ENCODE data around the gene SDF4. TPM values are rescaled to one million over a fixed set of nuclear protein-coding genes. Genes with fewer than 3 reads are reported as not detected.

SDF4 gene
- total and polyA plus RNA-seq, 8 donors, result 50.3 to 404 (median 63.6) TPM

DNA sequence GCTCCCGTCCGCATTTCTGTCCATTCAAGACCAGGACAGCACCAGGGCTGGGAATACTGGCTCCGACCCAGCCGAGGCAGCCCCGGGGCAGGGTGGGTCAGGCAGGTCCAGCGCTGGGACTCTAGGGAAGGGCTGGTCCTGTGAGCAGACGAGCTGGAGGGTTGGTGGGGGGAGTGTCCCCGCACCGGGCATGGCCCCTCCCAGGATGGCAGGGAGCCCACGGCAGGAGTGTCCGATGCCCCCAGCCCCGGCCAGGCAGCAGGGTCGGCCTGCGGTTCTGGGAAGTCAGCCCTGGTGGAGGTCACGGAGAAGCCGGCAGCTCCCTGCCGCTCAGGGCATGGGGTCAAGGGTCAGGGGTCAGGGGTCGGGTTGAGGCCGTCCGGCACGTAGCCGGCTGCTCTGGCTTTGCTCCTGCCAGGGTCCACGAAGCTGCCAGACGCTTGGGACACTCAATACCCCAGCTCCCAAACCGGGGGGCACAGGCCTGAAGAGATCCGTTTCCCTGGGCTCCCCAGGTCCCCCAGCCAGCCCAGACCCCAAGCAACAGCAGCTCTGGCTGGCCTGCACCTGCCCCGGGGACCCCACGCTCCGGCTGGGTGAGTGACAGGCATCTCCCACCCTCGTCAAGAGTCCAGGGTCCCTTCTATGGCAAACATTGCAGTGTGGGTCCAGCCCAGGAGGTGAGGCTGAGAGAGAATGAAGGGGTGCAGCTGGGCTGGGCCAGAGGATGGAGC lies 8.0 kb upstream of the SDF4 start:
- DNase-seq, result no peak
- H3K27ac ChIP-seq, result no peak overlapping the region
- H3K9me3 ChIP-seq, result no peaks in the 10 kb centered on the region
- H3K27me3 ChIP-seq, result peaks cover 0 to 66% (median 41%) of the 10 kb centered on the region in 3 donors
- WGBS, 5 donors, result 29 to 46% (median 35%) methylated on average over 6 to 30 of the region's 30 CpGs
- intact Hi-C loops (cut with DNase I; ENCODE audit: low total_unique reads), result no loop called here
- no peak overlapping the region for H3K4me3 ChIP-seq
- peaks cover 13 to 38% (median 35%) of the 10 kb centered on the region in 4 donors for H3K4me1 ChIP-seq
- TF ChIP-seq POLR2A (IDR thresholded peaks at IDR 0.05) (no peak), EP300 (IDR thresholded peaks at IDR 0.05) (no peak), POLR2AphosphoS5 (IDR thresholded peaks at IDR 0.05) (no peak)
- TF ChIP-seq, protein P1, sequence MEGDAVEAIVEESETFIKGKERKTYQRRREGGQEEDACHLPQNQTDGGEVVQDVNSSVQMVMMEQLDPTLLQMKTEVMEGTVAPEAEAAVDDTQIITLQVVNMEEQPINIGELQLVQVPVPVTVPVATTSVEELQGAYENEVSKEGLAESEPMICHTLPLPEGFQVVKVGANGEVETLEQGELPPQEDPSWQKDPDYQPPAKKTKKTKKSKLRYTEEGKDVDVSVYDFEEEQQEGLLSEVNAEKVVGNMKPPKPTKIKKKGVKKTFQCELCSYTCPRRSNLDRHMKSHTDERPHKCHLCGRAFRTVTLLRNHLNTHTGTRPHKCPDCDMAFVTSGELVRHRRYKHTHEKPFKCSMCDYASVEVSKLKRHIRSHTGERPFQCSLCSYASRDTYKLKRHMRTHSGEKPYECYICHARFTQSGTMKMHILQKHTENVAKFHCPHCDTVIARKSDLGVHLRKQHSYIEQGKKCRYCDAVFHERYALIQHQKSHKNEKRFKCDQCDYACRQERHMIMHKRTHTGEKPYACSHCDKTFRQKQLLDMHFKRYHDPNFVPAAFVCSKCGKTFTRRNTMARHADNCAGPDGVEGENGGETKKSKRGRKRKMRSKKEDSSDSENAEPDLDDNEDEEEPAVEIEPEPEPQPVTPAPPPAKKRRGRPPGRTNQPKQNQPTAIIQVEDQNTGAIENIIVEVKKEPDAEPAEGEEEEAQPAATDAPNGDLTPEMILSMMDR (IDR thresholded peaks at IDR 0.05), result no peak
- peaks cover 0 to 12% (median 8%) of the 10 kb centered on the region in 4 donors for H3K36me3 ChIP-seq

- Histone ChIP-seq H3K4me3 (no peak overlapping the region), H3K27me3 (peaks cover 0 to 65% (median 41%) of the 10 kb centered on the region in 3 donors), H3K36me3 (peaks cover 0 to 18% (median 13%) of the 10 kb centered on the region in 4 donors), H3K4me1 (peaks cover 13 to 38% (median 35%) of the 10 kb centered on the region in 4 donors), H3K27ac (no peak overlapping the region), H3K9me3 (no peaks in the 10 kb centered on the region)
- TF ChIP-seq, protein P1 (IDR thresholded peaks at IDR 0.05), result no peak
- TF ChIP-seq POLR2A (IDR thresholded peaks at IDR 0.05) (no peak), EP300 (IDR thresholded peaks at IDR 0.05) (no peak), POLR2AphosphoS5 (IDR thresholded peaks at IDR 0.05) (no peak)
- intact Hi-C loops (cut with DNase I; ENCODE audit: low total_unique reads), result no loop called here
- 52 to 87% (median 66%) methylated on average over 3 to 15 of the region's 15 CpGs for WGBS, 5 donors
- no peak for DNase-seq
Measured at GRCh38 chr1:1239227-1239613, 7.4 kb upstream of the SDF4 start.

- Histone ChIP-seq H3K27me3 (peaks cover 0 to 60% (median 41%) of the 10 kb centered on the region in 3 donors), H3K4me3 (no peak overlapping the region), H3K36me3 (peaks cover 0 to 22% (median 15%) of the 10 kb centered on the region in 4 donors), H3K27ac (no peak overlapping the region), H3K4me1 (peaks cover 13 to 37% (median 33%) of the 10 kb centered on the region in 4 donors), H3K9me3 (no peaks in the 10 kb centered on the region)
- intact Hi-C loops (cut with DNase I; ENCODE audit: low total_unique reads), result no loop called here
- TF ChIP-seq, protein P1 (IDR thresholded peaks at IDR 0.05), result no peak
- TF ChIP-seq EP300 (IDR thresholded peaks at IDR 0.05) (no peak), POLR2AphosphoS5 (IDR thresholded peaks at IDR 0.05) (no peak), POLR2A (IDR thresholded peaks at IDR 0.05) (no peak)
- no peak for DNase-seq
- WGBS, 5 donors, result 44 to 68% (median 58%) methylated on average over 19 of the region's 19 CpGs
Measured at GRCh38 chr1:1238702-1239178, 6.9 kb upstream of the SDF4 start.

GRCh38 chr1:1237874-1238701 lies 6.3 kb upstream of the SDF4 start:
- DNase-seq, result peak in 1 of 2 donors; percentile 60
- Histone ChIP-seq H3K4me3 (no peak overlapping the region), H3K36me3 (peaks cover 0 to 22% (median 15%) of the 10 kb centered on the region in 4 donors), H3K27ac (no peak overlapping the region), H3K9me3 (no peaks in the 10 kb centered on the region), H3K4me1 (peaks cover 14 to 40% (median 37%) of the 10 kb centered on the region in 4 donors), H3K27me3 (peaks cover 0 to 54% (median 41%) of the 10 kb centered on the region in 3 donors)
- TF ChIP-seq POLR2AphosphoS5 (IDR thresholded peaks at IDR 0.05) (no peak), EP300 (IDR thresholded peaks at IDR 0.05) (no peak), POLR2A (IDR thresholded peaks at IDR 0.05) (no peak)
- TF ChIP-seq, protein P1 (IDR thresholded peaks at IDR 0.05), result no peak
- intact Hi-C loops (cut with DNase I; ENCODE audit: low total_unique reads), result no loop called here
- 26 to 61% (median 39%) methylated on average over 23 to 48 of the region's 48 CpGs for WGBS, 5 donors

Measured in stomach (tissue), 9 donors.